Breast epithelium (tissue), 4 donors: ENCODE measurements around the gene CPA1. TPM values are rescaled to one million over a fixed set of nuclear protein-coding genes. Genes with fewer than 3 reads are reported as not detected.

Experiments used
- DNase-seq, 2 donors: peaks; one replicate each; pipeline ENCODE4 v3.0.0-alpha.2; 2019; ENCODE audit warnings: low spot score in 2 of 2
- H3K27ac ChIP-seq, 2 donors: fragments of 200-600 bp; sonication (generic) in 1 of 2; one replicate each; pipeline ENCODE4 v1.5.1; 2016 to 2019; ENCODE audit warnings: mild to moderate bottlenecking in 1 of 2
- H3K27me3 ChIP-seq, 2 donors: fragments of 200-600 bp; sonication (generic) in 1 of 2; one replicate each; pipeline versions ENCODE4 v1.5.1 to v1.6.0; 2017 to 2019; ENCODE audit warnings: control low read depth in 1 of 2, mild to moderate bottlenecking in 1 of 2
- H3K36me3 ChIP-seq: fragments of 200-600 bp; one replicate; pipeline ENCODE4 v1.5.1; 2019
- H3K4me1 ChIP-seq, 2 donors: fragments of 200-600 bp; sonication (generic); one replicate each; pipeline ENCODE4 v1.5.1; 2016 to 2019; ENCODE audit warnings: control low read depth in 1 of 2
- H3K4me3 ChIP-seq, 3 donors: fragments of 200-600 bp; sonication (generic); 1 replicate in 2 of 3; 2 replicates in 1 of 3; pipeline ENCODE4 v1.5.1; 2016 to 2019; ENCODE audit warnings: mild to moderate bottlenecking in 3 of 3, moderate library complexity in 2 of 3
- H3K9me3 ChIP-seq, 2 donors: fragments of 200-600 bp; sonication (generic) in 1 of 2; one replicate each; pipeline ENCODE4 v1.5.1; 2016 to 2019; ENCODE audit warnings: control low read depth in 1 of 2
- CTCF ChIP-seq, 3 donors: fragments of 450-650 bp; IDR thresholded peaks; one replicate each; pipeline ENCODE4 v1.5.1; 2016 to 2017; ENCODE audit warnings: antibody characterized with exemption in 3 of 3, mild to moderate bottlenecking in 3 of 3, moderate library complexity in 3 of 3
- POLR2A ChIP-seq: fragments of 450-650 bp; IDR thresholded peaks from one replicate; pipeline ENCODE4 v1.6.1; 2016; ENCODE audit warnings: antibody characterized with exemption, mild to moderate bottlenecking, moderate library complexity
- POLR2AphosphoS5 ChIP-seq, 3 donors: sonication (generic); formaldehyde crosslinking; IDR thresholded peaks; one replicate each; pipeline ENCODE4 v1.6.1; 2017; ENCODE audit warnings: antibody characterized with exemption in 3 of 3
- intact Hi-C: fragments of 100-400 bp; cut with DNase I; formaldehyde crosslinking; loops from one replicate; pipeline ENCODE4 v1.15.1; 2023; ENCODE audit warnings: low total_unique reads
- total RNA-seq, 3 donors: library from RNA; depleted of rRNA; stranded (reverse); fragments of >200 nt; gene quantifications; one replicate each; pipeline ENCODE4 v1.1.0, GENCODE V29; 2016

Gene CPA1
- total RNA-seq, 3 donors from 2014 or later, result 0.73 to 0.96 TPM; not detected in 1

DNA sequence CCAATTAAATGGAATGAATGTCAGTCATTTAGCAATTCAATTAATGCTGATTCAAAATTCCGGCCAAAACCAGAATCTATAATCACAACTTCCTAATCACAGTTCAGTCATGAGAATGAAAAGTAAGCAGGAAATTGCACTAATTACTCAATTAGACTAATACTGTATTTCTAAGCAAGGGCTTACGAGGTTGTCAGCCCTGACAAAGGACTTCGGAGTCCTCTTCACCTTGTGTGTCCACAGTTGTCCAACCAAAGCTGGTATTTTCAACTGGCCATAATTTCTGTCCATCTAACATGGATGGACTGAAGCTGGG is 17.4 kb downstream of the CPA1 start:
- no peak overlapping the region for H3K27ac ChIP-seq
- DNase-seq, result no peak

DNA sequence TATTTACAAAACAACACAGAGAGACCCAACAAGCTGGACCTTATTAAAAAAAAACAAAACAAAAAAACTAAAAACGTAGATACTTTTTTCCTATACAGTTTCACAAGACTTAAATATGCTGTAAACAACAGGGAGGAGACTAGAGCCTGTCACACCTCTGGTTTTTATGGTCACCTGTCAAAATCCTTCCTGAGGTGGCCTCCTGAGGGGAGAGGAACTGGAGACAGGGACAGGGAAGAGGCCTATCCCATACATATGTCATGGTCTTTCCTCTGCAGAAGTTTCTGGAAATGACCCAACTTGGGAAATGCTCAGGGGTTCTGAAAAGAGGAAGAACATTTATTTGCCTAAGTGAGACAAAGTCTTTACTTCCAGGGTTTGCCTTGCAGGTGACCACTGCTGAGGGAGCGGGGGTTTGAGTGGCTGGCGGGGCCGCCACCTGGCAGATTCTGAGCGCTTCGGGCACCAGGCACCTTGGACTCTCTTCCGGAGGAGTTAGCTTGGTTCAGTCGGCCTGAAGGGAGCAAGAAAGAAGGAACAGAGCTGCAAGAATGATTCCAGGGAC is 18.3 kb downstream of the CPA1 start:
- no peak for DNase-seq
- H3K27me3 ChIP-seq, result no peaks in the 10 kb centered on the region
- TF ChIP-seq POLR2A, result no peak
- TF ChIP-seq CTCF (IDR thresholded peaks at IDR 0.05), result no peak
- TF ChIP-seq POLR2AphosphoS5 (IDR thresholded peaks at IDR 0.05), result no peak
- H3K9me3 ChIP-seq, result no peaks in the 10 kb centered on the region
- H3K4me3 ChIP-seq, result no peak overlapping the region
- no peak overlapping the region for H3K27ac ChIP-seq
- intact Hi-C loops, result no loop called here
- H3K4me1 ChIP-seq, result peaks cover 0 to 8% of the 10 kb centered on the region in 2 donors
- H3K36me3 ChIP-seq, result no peaks in the 10 kb centered on the region

More for the DNA sequence above, 17.4 kb downstream of the CPA1 start:
- intact Hi-C loops, result no loop called here
- Histone ChIP-seq H3K36me3 (no peaks in the 10 kb centered on the region), H3K27me3 (no peaks in the 10 kb centered on the region), H3K4me1 (peaks cover 0 to 8% of the 10 kb centered on the region in 2 donors), H3K9me3 (no peaks in the 10 kb centered on the region), H3K4me3 (no peak overlapping the region)
- TF ChIP-seq POLR2A, result no peak
- TF ChIP-seq CTCF (IDR thresholded peaks at IDR 0.05), result no peak
- no peak for TF ChIP-seq POLR2AphosphoS5 (IDR thresholded peaks at IDR 0.05)

- no peak overlapping the region for H3K4me3 ChIP-seq
- no peaks in the 10 kb centered on the region for H3K36me3 ChIP-seq
- intact Hi-C loops, result loop anchor here (5.0 kb wide), 1 partner anchor 537 kb away; no protein-coding TSS in a partner anchor
- H3K9me3 ChIP-seq, result no peaks in the 10 kb centered on the region
- DNase-seq, result no peak
- TF ChIP-seq CTCF (IDR thresholded peaks at IDR 0.05) (no peak), POLR2A (no peak), POLR2AphosphoS5 (IDR thresholded peaks at IDR 0.05) (peak in 2 of 3 donors; percentile 0 to 56)
- no peaks in the 10 kb centered on the region for H3K27me3 ChIP-seq
- peak overlapping the region; percentile 23 to 76 for H3K27ac ChIP-seq
- peaks cover 0 to 8% of the 10 kb centered on the region in 2 donors for H3K4me1 ChIP-seq
Measured at GRCh38 chr7:130400120-130400572, 19.9 kb downstream of the CPA1 start.

DNA sequence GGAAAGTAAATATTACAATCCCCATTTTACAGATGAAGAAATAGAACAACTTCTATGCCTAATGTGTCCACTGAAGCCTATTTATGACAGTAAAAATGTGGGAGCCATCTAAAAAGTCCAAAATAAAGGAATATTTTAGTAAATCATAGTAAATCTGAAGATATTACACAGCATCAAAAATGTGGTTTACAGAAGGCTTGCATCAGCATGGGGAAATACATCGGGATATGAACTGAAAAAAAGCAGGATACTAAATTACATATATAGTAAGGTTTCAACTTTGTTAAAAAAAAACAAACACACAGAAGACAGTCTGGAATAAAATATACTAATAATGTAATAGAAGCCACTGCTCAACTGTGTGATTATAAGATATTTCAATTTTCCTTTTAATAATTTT is 20.8 kb downstream of the CPA1 start:
- H3K27ac ChIP-seq, result peak overlapping the region; percentile 23 to 76
- intact Hi-C loops, result loop anchor here (5.0 kb wide), 1 partner anchor 536 kb away; no protein-coding TSS in a partner anchor
- DNase-seq, result no peak
- no peaks in the 10 kb centered on the region for H3K27me3 ChIP-seq
- no peak overlapping the region for H3K4me3 ChIP-seq
- peaks cover 0 to 8% of the 10 kb centered on the region in 2 donors for H3K4me1 ChIP-seq
- H3K9me3 ChIP-seq, result no peaks in the 10 kb centered on the region
- H3K36me3 ChIP-seq, result no peaks in the 10 kb centered on the region
- TF ChIP-seq POLR2AphosphoS5 (IDR thresholded peaks at IDR 0.05) (no peak), CTCF (IDR thresholded peaks at IDR 0.05) (no peak), POLR2A (no peak)

GRCh38 chr7:130401578-130401977 is 21.3 kb downstream of the CPA1 start:
- intact Hi-C loops, result loop anchor here (5.0 kb wide), 1 partner anchor 536 kb away; no protein-coding TSS in a partner anchor
- Histone ChIP-seq H3K9me3 (no peaks in the 10 kb centered on the region), H3K36me3 (no peaks in the 10 kb centered on the region), H3K4me3 (no peak overlapping the region), H3K27me3 (no peaks in the 10 kb centered on the region), H3K4me1 (peaks cover 0 to 8% of the 10 kb centered on the region in 2 donors), H3K27ac (no peak overlapping the region)
- no peak for DNase-seq
- no peak for TF ChIP-seq POLR2AphosphoS5 (IDR thresholded peaks at IDR 0.05)
- TF ChIP-seq CTCF (IDR thresholded peaks at IDR 0.05), result no peak
